GM18499 (cell line): ENCODE measurements around the gene KRT6C.
"Not testable (repeated sequence)": the region's sequence is repeated elsewhere in the genome, so short reads cannot be mapped to it uniquely, and the experiment has no call there.

Source experiments
- ATAC-seq: cut with Tn5 transposase; IDR thresholded peaks from one replicate; pipeline ENCODE4 v1.9.1; 2021; ENCODE audit warnings: moderate number of reproducible peaks; ENCODE audit not compliant: insufficient read depth, unreplicated experiment

The KRT6C gene

DNA sequence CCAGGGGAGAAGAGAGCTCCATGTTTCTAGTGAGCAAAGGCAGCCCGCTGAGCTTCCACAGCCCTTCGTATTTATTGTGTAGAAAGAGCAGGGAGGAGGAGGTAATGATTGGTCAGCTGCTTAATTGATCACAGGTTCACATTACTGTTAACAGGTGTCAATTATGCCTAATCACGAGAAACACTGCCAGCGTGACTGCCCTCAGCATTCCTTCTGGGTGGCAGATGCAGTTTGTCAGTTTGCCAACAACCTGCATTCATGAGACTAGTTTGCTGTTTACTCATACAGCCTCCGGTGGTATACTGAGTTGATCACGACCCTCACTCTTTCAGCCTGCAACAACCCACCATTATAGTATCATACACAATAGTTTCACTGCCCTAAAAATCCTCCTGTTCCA lies 27.0 kb upstream of the KRT6C start:
- ATAC-seq: not testable (repeated sequence)

DNA sequence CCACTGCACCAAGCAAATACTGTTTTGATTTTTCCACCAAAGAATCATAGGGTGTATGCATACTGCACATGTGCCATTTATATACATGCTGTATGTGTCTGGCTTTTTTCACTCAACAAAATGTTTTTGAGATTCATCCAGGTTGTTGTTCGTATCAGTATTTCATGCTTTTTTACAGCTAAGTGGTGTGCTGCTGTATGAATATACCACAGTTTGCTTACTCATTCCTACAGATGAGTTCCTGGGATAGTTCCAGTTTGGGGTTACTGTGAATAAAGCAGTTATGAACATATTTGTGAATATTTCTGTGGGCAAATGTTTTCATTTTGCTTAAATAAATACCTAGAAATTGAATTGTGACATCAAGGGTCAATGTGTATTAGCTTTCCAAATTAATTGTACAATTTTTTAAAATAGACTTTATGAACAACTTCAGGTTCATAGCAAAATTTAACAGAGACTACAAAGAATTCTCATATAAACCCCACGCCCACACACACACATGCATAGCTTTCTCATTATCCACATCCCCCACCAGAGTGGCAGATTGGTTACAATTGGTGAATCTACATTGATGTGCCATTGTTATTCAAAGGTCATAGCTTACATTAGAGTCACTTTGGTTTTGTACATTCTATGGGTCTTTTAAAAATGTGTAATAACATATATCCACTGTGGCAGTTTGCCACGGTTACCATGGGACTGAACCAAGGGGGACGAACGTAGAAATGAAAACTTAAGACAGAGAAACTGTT lies 26.4 kb upstream of the KRT6C start:
- no peak for ATAC-seq

GRCh38 chr12:52498946-52499345 lies 25.3 kb upstream of the KRT6C start:
- ATAC-seq: no peak

DNA sequence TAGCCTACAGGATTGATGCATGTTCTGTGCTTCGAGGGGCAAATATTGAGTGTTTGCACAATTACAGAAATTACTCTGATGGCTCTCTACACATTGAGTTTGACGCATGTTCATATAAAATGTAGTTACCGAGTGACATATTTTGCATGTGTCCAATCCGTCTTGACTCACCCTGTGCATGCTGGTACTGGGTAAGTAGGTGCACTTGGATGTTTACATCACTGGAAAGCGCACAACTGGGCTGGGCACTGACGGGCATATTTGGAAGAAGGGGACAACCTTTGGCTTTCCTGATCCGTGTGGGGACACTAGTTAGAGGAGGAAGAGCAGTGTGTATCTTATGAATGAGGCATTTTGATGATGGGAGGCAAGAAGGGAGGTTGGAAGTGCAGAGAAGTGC lies 24.4 kb upstream of the KRT6C start:
- no peak for ATAC-seq

GRCh38 chr12:52496590-52497071 lies 23.0 kb upstream of the KRT6C start:
- no peak for ATAC-seq

- ATAC-seq: no peak
These were observed 22.4 kb upstream of the KRT6C start for GRCh38 chr12:52496054-52496453.

DNA sequence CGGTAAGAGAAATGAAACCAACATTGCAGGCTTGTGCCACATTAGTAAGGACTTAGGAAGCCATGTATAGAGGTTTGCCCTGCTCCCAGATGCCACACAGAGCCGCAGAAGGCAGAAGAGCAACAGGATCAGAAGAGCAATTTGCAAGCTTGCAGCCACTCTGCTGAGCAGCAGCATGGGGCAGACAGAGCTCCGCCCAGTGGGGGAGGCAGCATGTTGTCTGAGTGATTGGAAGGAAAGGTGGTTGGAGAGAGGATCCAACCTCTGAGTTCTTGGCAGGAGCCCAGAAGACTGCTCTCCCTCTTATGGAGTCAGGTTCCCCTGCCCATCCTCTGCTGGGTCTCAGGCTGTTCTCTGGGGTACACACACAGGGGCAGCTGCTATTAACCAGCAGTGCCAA lies 21.8 kb upstream of the KRT6C start:
- no peak for ATAC-seq

DNA sequence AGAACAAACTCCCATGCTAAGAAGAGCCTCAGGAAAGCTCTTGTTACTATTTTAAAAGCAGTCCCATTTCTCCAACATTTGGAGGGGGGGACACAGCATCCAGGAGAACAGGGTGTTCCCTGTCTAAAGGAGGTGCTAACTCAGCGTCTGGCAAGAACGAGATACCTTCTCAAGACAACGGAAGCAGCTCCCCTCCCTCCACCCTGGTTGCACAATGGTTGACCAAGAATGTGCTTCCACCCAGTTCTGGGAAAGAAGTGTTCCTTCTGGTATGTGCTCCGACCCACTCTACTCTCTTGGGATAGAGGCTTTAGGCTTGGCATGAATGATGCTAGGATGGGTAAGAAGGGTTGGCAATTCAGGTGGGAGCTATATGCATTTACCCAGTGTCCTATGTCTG lies 20.9 kb upstream of the KRT6C start:
- ATAC-seq: no peak

- no peak for ATAC-seq
These were observed 20.5 kb upstream of the KRT6C start for GRCh38 chr12:52494100-52494499.

- ATAC-seq: no peak
These were observed 19.6 kb upstream of the KRT6C start, which contains the start of gene KRT6A for GRCh38 chr12:52493172-52493571. Gene KRT6A (minus strand): TSS chr12:52493257. CDS start chr12:52493188, 69 bp downstream.

DNA sequence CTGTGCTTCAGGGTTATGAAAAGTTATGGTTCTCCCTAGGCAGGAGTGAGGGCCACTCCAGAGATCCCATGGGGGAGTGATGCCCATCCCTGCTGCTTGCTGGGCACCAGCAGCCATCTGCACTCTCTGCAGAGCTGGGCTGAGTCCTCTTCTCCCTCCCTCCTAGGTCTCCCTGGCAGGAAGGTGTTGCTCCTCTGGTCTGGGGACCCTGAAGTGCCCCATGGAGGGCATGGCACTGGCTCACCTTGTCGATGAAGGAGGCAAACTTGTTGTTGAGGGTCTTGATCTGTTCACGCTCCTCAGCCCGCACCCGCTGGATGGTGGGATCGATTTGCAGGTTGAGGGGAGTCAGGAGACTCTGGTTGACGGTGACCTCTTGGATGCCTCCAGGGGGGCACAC lies 18.8 kb upstream of the KRT6C start:
- not testable (repeated sequence) for ATAC-seq

GRCh38 chr12:52491495-52491894 lies 17.9 kb upstream of the KRT6C start:
- not testable (repeated sequence) for ATAC-seq

DNA sequence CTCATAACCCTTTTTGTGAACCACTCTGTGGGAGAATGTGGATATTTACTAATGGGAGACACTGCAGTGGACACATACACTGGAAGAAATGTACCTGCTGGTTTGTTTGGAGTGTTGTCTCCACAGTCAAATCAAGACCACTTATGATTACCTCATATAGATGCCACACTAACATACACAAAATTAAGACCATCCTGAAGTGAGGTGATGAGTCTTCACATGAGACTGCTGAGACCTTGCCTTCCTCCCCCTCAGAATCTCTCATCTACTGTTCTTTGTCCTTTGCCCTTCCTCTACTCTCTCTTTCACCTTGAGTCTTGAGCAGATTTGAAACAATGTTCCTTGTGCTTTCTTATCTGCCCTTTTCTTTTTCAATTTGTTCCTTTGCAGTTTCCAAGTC lies 15.1 kb upstream of the KRT6C start:
- no peak for ATAC-seq

- not testable (repeated sequence) for ATAC-seq
These were observed 14.3 kb upstream of the KRT6C start for GRCh38 chr12:52487744-52488443.

- ATAC-seq: no peak
These were observed 13.6 kb upstream of the KRT6C start for GRCh38 chr12:52487211-52487610.

- no peak for ATAC-seq
These were observed 12.8 kb upstream of the KRT6C start for GRCh38 chr12:52486166-52487105.

- no peak for ATAC-seq
These were observed 6.5 kb upstream of the KRT6C start for GRCh38 chr12:52480073-52480472.

- ATAC-seq: no peak
These were observed 4.0 kb upstream of the KRT6C start for GRCh38 chr12:52477651-52478050.

GRCh38 chr12:52474212-52474611 lies 607 bp upstream of the KRT6C start:
- ATAC-seq: no peak

DNA sequence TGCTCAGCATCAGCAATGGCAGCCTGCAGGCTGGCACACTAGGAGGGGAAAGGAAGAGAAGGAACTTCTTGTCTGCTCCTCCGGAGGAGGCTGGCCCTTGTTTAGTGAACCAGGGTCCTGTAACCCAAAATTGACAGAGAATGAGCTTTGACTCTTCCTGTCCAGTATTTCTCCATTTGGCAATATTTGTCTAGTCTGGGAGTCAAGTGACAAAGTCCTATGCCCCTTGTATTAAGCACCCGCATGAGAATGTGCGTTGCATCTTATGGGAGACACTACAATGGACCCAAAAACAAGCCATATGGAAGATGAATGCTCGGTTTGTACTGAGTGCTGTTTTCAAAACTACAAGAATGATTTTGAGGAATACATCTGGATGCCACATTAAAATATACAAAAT lies 3.8 kb downstream of the KRT6C start:
- ATAC-seq: no peak

GRCh38 chr12:52464897-52465296 lies 8.7 kb downstream of the KRT6C start:
- ATAC-seq: no peak
